Small intestine (tissue), 7 donors: ENCODE data around the gene WDR82. TPM values are rescaled to one million over a fixed set of nuclear protein-coding genes. Genes with fewer than 3 reads are reported as not detected.

ENCODE experiments used
- DNase-seq, 2 donors: peaks; one replicate each; pipeline versions ENCODE4 v3.0.0 to v3.0.0-alpha.2; 2013
- FAIRE-seq: peaks from 2 replicates; lab custom pipeline; 2012; peaks lifted over from hg19 to GRCh38; lab: Jason Lieb, UNC
- H3K27ac ChIP-seq, 3 donors: one replicate each; pipeline ENCODE4 v1.5.1; 2013; ENCODE audit warnings: low read length in 2 of 3, mild to moderate bottlenecking in 2 of 3, control low read depth in 1 of 3, inconsistent platforms in 1 of 3, low read depth in 1 of 3, moderate library complexity in 1 of 3
- H3K27me3 ChIP-seq, 3 donors: one replicate each; pipeline ENCODE4 v1.6.1; 2013; ENCODE audit warnings: low read length in 3 of 3, inconsistent platforms in 1 of 3; ENCODE audit not compliant: control insufficient read depth in 3 of 3, insufficient read depth in 3 of 3
- H3K36me3 ChIP-seq, 3 donors: one replicate each; pipeline ENCODE4 v1.6.1; 2013; ENCODE audit warnings: low read length in 3 of 3, inconsistent platforms in 1 of 3, low read depth in 1 of 3, mild to moderate bottlenecking in 1 of 3, moderate library complexity in 1 of 3; ENCODE audit not compliant: control insufficient read depth in 3 of 3, insufficient read depth in 2 of 3
- H3K4me1 ChIP-seq, 3 donors: one replicate each; pipeline ENCODE4 v1.6.1; 2013; ENCODE audit warnings: low read length in 2 of 3, inconsistent platforms in 1 of 3, low read depth in 1 of 3, mild to moderate bottlenecking in 1 of 3, moderate library complexity in 1 of 3; ENCODE audit not compliant: control insufficient read depth in 3 of 3, insufficient read depth in 2 of 3
- H3K4me3 ChIP-seq, 3 donors: one replicate each; pipeline ENCODE4 v1.5.1; 2013; ENCODE audit warnings: low read length in 3 of 3, control low read depth in 1 of 3, inconsistent platforms in 1 of 3, low read depth in 1 of 3, mild to moderate bottlenecking in 1 of 3, moderate library complexity in 1 of 3
- H3K9me3 ChIP-seq, 2 donors: one replicate each; pipeline ENCODE4 v1.6.1; 2013; ENCODE audit warnings: low read depth in 1 of 2, low read length in 1 of 2; ENCODE audit not compliant: control insufficient read depth in 2 of 2, insufficient read depth in 1 of 2
- WGBS, 3 donors: extraction: QIAGEN DNeasy Blood & Tissue Kit; methylation state at CpG; one replicate each; pipeline ENCODE4 v1.1.7; 2013; 5-methylcytosine and 5-hydroxymethylcytosine counted together
- polyA plus RNA-seq, 4 donors: library from polyadenylated mRNA; stranded (reverse) in 3 of 4; unstranded in 1 of 4; fragments of 200-250 nt in 3 of 4; fragments of 120-200 nt in 1 of 4; gene quantifications; one replicate each; pipeline versions ENCODE4 v1.2.1 to v1.2.3, GENCODE V29; 2013
- donor health status: healthy with polysubstance abuse.
- donor health status: control.
- donor health status: control.
- donor health status: Bipolar disorder and iron deficiency.
- donor health status: healthy.

WDR82 gene
- polyA plus RNA-seq, 4 donors: 25.9 to 64.3 (median 36.1) TPM

GRCh38 chr3:52253314-52254304 is 24.8 kb downstream of the WDR82 start:
- H3K36me3 ChIP-seq: peaks cover 23 to 84% (median 33%) of the 10 kb centered on the region in 3 donors
- H3K27ac ChIP-seq: peak overlapping the region in 2 of 3 donors; percentile 3 to 88
- no peaks in the 10 kb centered on the region for H3K9me3 ChIP-seq
- peaks cover 0 to 11% (median 0%) of the 10 kb centered on the region in 3 donors for H3K4me1 ChIP-seq
- WGBS, 3 donors: 61 to 81% (median 73%) methylated on average over 11 to 12 of the region's 12 CpGs
- DNase-seq (peak in 1 of 2 donors; percentile 58), FAIRE-seq (no peak)
- no peaks in the 10 kb centered on the region for H3K27me3 ChIP-seq
- H3K4me3 ChIP-seq: no peak overlapping the region

DNA sequence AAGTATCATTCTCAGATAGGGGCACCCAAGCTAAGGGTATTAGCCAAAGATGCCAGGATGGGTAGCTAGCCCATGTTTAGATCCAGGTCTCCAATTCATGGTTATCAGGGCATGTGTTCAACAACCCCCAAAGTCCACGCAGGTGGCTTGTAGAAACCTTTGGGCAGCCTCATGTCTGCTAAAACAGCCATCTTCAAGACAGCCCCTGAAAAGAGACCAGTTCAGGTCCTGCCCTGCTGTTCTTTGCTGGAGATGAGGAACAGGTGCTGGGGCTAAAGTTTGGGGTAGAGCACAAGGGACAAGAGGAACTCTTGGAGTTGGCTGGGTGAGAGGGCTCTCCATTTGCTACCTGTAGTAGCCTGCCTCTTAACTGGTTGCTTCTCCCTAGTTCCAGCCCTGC is 28.3 kb downstream of the WDR82 start:
- peaks cover 0 to 7% (median 0%) of the 10 kb centered on the region in 3 donors for H3K27me3 ChIP-seq
- H3K27ac ChIP-seq: no peak overlapping the region
- H3K9me3 ChIP-seq: no peaks in the 10 kb centered on the region
- DNase-seq (no peak), FAIRE-seq (no peak)
- peaks cover 0 to 2% (median 0%) of the 10 kb centered on the region in 3 donors for H3K4me1 ChIP-seq
- no peak overlapping the region for H3K4me3 ChIP-seq
- H3K36me3 ChIP-seq: peaks cover 3 to 72% (median 8%) of the 10 kb centered on the region in 3 donors
- 50 to 85% (median 70%) methylated on average over 1 of the region's 1 CpG for WGBS, 3 donors

DNA sequence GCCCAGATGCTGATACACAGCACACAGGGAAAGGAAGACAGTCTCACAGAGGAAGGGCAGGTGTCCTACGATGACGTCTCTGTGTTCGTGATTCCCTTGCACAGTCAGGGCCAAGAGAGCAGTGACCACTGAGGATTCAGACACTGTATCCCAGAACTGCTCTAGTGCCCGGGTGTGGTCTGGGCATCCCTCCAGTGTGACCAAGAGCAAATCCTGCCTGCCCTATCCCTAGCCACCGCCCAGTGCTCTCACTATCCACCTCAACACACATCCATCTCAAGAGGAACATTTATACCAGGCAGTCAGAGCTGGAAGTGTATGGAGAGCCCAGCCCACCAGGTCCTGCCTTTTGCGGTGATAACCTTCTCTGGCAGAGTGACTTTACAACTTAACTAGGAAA is 28.8 kb downstream of the WDR82 start:
- DNase-seq: no peak
- WGBS, 3 donors: 75 to 87% (median 82%) methylated on average over 6 of the region's 6 CpGs
- Histone ChIP-seq H3K36me3 (peaks cover 3 to 68% (median 7%) of the 10 kb centered on the region in 3 donors), H3K9me3 (no peaks in the 10 kb centered on the region), H3K27ac (no peak overlapping the region), H3K4me3 (no peak overlapping the region), H3K4me1 (peaks cover 0 to 7% (median 0%) of the 10 kb centered on the region in 3 donors), H3K27me3 (peaks cover 0 to 10% (median 0%) of the 10 kb centered on the region in 3 donors)
- FAIRE-seq: no peak

GRCh38 chr3:52248816-52249547 is 29.5 kb downstream of the WDR82 start:
- peaks cover 3 to 62% (median 6%) of the 10 kb centered on the region in 3 donors for H3K36me3 ChIP-seq
- H3K27ac ChIP-seq: no peak overlapping the region
- H3K27me3 ChIP-seq: peaks cover 0 to 11% (median 0%) of the 10 kb centered on the region in 3 donors
- WGBS, 3 donors: 64 to 70% (median 70%) methylated on average over 10 of the region's 10 CpGs
- no peak for DNase-seq
- H3K9me3 ChIP-seq: no peaks in the 10 kb centered on the region
- peaks cover 0 to 7% (median 0%) of the 10 kb centered on the region in 3 donors for H3K4me1 ChIP-seq
- FAIRE-seq: no peak
- no peak overlapping the region for H3K4me3 ChIP-seq

DNA sequence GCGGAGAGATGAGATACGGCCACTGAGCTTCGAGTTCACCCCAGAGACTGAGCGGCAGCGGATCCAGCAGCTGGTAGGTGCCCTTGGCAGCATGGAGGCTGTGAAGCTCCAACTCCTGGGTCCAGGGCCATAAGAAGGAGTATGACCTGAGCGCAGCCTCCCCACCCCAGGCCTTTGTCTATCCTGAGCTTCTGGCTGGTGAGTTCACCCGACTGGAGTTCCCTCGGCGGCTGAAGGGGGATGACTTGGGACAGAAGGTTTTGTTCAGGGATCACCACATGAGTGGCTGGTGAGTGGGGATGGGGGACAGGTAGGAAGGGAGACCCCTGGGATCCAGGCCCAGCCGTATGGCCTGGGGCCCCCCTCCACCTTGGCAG is 30.3 kb downstream of the WDR82 start:
- Histone ChIP-seq H3K4me1 (peaks cover 0 to 7% (median 0%) of the 10 kb centered on the region in 3 donors), H3K27ac (no peak overlapping the region), H3K36me3 (peaks cover 0 to 54% (median 3%) of the 10 kb centered on the region in 3 donors), H3K4me3 (no peak overlapping the region), H3K27me3 (peaks cover 0 to 14% (median 0%) of the 10 kb centered on the region in 3 donors), H3K9me3 (peaks cover 0 to 4% of the 10 kb centered on the region in 2 donors)
- DNase-seq: no peak
- FAIRE-seq: no peak
- 92 to 94% (median 94%) methylated on average over 10 of the region's 10 CpGs for WGBS, 3 donors

GRCh38 chr3:52247409-52248164 is 30.9 kb downstream of the WDR82 start:
- Histone ChIP-seq H3K4me1 (peaks cover 0 to 7% (median 0%) of the 10 kb centered on the region in 3 donors), H3K36me3 (peaks cover 0 to 49% (median 3%) of the 10 kb centered on the region in 3 donors), H3K9me3 (peaks cover 0 to 4% of the 10 kb centered on the region in 2 donors), H3K27ac (no peak overlapping the region), H3K27me3 (peaks cover 0 to 14% (median 0%) of the 10 kb centered on the region in 3 donors), H3K4me3 (no peak overlapping the region)
- DNase-seq (no peak), FAIRE-seq (no peak)
- WGBS, 3 donors: 91 to 95% (median 92%) methylated on average over 7 of the region's 7 CpGs

DNA sequence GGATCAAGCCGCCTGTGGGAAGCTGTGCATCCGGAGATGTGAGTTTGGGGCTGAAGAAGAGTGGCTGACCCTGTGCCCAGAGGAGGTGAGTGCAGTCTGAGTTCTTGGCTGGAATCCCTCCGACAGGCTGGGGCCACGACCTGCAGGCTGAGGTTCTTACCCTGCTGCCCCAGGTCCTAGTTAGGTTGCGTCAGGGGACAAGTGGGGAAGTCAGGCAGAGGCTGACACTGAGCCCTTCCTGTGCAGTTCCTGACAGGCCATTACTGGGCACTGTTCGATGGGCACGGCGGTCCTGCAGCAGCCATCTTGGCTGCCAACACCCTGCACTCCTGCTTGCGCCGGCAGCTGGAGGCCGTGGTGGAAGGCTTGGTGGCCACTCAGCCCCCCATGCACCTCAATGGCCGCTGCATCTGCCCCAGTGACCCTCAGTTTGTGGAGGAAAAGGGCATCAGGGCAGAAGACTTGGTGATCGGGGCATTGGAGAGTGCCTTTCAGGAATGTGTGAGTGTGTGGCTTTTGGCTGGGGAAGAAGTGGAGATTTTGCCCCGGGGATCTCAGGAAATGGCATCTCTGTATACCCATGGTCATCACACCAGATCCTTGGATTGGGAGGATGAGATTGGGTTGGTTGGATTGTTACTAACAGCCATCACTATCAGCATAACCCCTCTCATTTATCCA is 31.6 kb downstream of the WDR82 start:
- WGBS, 3 donors: 77 to 85% (median 83%) methylated on average over 14 of the region's 14 CpGs
- H3K27ac ChIP-seq: peak overlapping the region in 2 of 3 donors; percentile 18 to 72
- H3K4me1 ChIP-seq: peaks cover 0 to 7% (median 0%) of the 10 kb centered on the region in 3 donors
- H3K36me3 ChIP-seq: peaks cover 0 to 44% (median 3%) of the 10 kb centered on the region in 3 donors
- no peak for FAIRE-seq
- H3K4me3 ChIP-seq: no peak overlapping the region
- peaks cover 0 to 14% (median 0%) of the 10 kb centered on the region in 3 donors for H3K27me3 ChIP-seq
- no peak for DNase-seq
- peaks cover 0 to 4% of the 10 kb centered on the region in 2 donors for H3K9me3 ChIP-seq
